Measurements from ENCODE around the gene CD48.
A peak's percentile ranks its signal among the peaks of the same experiment; 100 is the strongest.
"Not testable (repeated sequence)": the region's sequence is repeated elsewhere in the genome, so short reads cannot be mapped to it uniquely, and the experiment has no call there.

CD48 gene

DNA sequence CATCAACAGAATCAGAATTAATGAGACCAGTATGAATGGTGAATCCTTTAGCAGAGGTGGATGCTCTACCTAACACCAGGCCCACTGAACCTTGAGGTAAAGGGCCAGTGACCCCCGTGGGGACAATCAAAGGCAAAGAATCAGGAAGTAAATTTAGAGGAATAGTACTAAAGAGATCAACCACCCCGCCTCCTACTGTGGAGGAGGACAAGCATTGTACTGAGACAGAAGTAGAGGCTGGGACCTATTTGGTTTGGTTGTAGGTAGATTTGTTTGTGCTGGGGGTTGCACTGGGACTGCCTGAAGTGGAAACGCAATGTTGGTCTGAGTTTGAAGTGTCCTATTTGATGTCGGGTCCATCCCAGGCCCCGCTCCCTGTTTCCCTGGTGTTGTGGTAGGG lies 9.5 kb downstream of the CD48 start:
- Histone ChIP-seq H4K20me1 (ENCODE audit: insufficient read depth, low read length) (no peaks in the 10 kb centered on the region), H3K4me1 (ENCODE audit: insufficient read depth, low read length) (peaks cover 17% of the 10 kb centered on the region), H3K79me2 (ENCODE audit: insufficient read depth, low read length) (peaks cover 82% of the 10 kb centered on the region), H2AFZ (ENCODE audit: low read depth, low read length) (no peak overlapping the region), H3K27me3 (ENCODE audit: insufficient read depth, low read length, poor library complexity) (no peaks in the 10 kb centered on the region), H3K9ac (ENCODE audit: low read depth, low read length) (no peak overlapping the region), H3K9me3 (ENCODE audit: insufficient read depth, low read length, severe bottlenecking) (no peaks in the 10 kb centered on the region), H3K4me2 (ENCODE audit: insufficient read depth, low read length) (no peak overlapping the region), H3K27ac (ENCODE audit: low read length) (no peak overlapping the region), H3K36me3 (ENCODE audit: insufficient read depth, low read length) (peaks cover 21% of the 10 kb centered on the region), H3K4me3 (ENCODE audit: low read depth in 1 of 2, low read length in 2 of 2) (no peak overlapping the region)
- TF ChIP-seq, protein P1, sequence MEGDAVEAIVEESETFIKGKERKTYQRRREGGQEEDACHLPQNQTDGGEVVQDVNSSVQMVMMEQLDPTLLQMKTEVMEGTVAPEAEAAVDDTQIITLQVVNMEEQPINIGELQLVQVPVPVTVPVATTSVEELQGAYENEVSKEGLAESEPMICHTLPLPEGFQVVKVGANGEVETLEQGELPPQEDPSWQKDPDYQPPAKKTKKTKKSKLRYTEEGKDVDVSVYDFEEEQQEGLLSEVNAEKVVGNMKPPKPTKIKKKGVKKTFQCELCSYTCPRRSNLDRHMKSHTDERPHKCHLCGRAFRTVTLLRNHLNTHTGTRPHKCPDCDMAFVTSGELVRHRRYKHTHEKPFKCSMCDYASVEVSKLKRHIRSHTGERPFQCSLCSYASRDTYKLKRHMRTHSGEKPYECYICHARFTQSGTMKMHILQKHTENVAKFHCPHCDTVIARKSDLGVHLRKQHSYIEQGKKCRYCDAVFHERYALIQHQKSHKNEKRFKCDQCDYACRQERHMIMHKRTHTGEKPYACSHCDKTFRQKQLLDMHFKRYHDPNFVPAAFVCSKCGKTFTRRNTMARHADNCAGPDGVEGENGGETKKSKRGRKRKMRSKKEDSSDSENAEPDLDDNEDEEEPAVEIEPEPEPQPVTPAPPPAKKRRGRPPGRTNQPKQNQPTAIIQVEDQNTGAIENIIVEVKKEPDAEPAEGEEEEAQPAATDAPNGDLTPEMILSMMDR (IDR thresholded peaks at IDR 0.05; ENCODE audit: borderline replicate concordance, extremely low read depth, low read length, poor library complexity, severe bottlenecking), result no peak
- TF ChIP-seq EZH2 (IDR thresholded peaks at IDR 0.05; ENCODE audit: borderline replicate concordance, low read depth, low read length, severe bottlenecking), result no peak
- ATAC-seq (ENCODE audit: insufficient read depth, low read depth), result no peak
- no peak for DNase-seq

DNA sequence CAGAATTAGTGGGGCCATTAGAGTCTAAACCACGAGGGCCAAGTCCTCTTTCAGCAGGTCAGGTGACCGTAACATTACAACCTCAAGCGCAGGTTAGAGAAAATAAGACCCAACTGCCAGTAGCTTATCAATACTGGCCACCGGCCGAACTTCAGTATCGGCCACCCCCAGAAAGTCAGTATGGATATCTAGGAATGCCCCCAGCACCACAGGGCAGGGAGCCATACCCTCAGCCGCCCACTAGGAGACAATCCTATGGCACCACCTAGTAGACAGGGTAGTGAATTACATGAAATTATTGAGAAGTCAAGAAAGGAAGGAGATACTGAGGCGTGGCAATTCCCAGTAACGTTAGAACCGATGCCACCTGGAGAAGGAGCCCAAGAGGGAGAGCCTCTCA lies 19.2 kb downstream of the CD48 start:
- TF ChIP-seq, protein P1 (IDR thresholded peaks at IDR 0.05; ENCODE audit: borderline replicate concordance, extremely low read depth, low read length, poor library complexity, severe bottlenecking), result peak; percentile 43
- not testable (repeated sequence) for H4K20me1 ChIP-seq (ENCODE audit: insufficient read depth, low read length); H3K9ac ChIP-seq (ENCODE audit: low read depth, low read length); H3K27me3 ChIP-seq (ENCODE audit: insufficient read depth, low read length, poor library complexity); H3K9me3 ChIP-seq (ENCODE audit: insufficient read depth, low read length, severe bottlenecking); H2AFZ ChIP-seq (ENCODE audit: low read depth, low read length); H3K4me3 ChIP-seq (ENCODE audit: low read depth in 1 of 2, low read length in 2 of 2); H3K27ac ChIP-seq (ENCODE audit: low read length); H3K4me2 ChIP-seq (ENCODE audit: insufficient read depth, low read length); H3K4me1 ChIP-seq (ENCODE audit: insufficient read depth, low read length); ATAC-seq (ENCODE audit: insufficient read depth, low read depth); DNase-seq; H3K36me3 ChIP-seq (ENCODE audit: insufficient read depth, low read length)
- peaks cover 50% of the 10 kb centered on the region for H3K79me2 ChIP-seq (ENCODE audit: insufficient read depth, low read length)

DNA sequence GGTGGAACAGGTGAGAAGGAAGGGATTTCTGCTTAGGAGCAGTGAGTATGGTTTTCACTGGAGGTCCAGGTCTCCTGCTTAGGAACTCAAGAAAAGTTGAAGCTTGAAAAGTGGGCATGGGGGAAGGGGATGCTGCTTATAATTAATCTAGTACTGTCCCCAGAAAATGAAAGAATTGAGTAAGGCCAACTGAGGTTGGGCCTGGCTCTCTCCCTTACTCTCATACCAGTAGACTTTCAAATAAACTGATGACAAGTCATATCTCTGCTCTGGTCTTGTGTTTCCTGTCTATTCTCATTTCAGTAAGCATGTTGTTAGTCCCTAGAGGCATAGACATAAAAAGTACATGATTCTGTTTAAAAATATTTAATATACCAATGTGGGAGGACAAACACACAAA lies 26.4 kb downstream of the CD48 start:
- no peak for ATAC-seq (ENCODE audit: insufficient read depth, low read depth)
- no peak overlapping the region for H3K9ac ChIP-seq (ENCODE audit: low read depth, low read length)
- TF ChIP-seq, protein P1 (IDR thresholded peaks at IDR 0.05; ENCODE audit: borderline replicate concordance, extremely low read depth, low read length, poor library complexity, severe bottlenecking), result no peak
- TF ChIP-seq EZH2 (IDR thresholded peaks at IDR 0.05; ENCODE audit: borderline replicate concordance, low read depth, low read length, severe bottlenecking), result no peak
- no peak overlapping the region for H3K4me3 ChIP-seq (ENCODE audit: low read depth in 1 of 2, low read length in 2 of 2)
- H4K20me1 ChIP-seq (ENCODE audit: insufficient read depth, low read length), result no peaks in the 10 kb centered on the region
- no peak overlapping the region for H3K4me2 ChIP-seq (ENCODE audit: insufficient read depth, low read length)
- DNase-seq, result no peak
- peaks cover 39% of the 10 kb centered on the region for H3K79me2 ChIP-seq (ENCODE audit: insufficient read depth, low read length)
- no peaks in the 10 kb centered on the region for H3K9me3 ChIP-seq (ENCODE audit: insufficient read depth, low read length, severe bottlenecking)
- H3K4me1 ChIP-seq (ENCODE audit: insufficient read depth, low read length), result peaks cover 39% of the 10 kb centered on the region
- peak overlapping the region; percentile 13; the same call in 1 of the 2 replicates for H3K27ac ChIP-seq (ENCODE audit: low read length)
- H3K36me3 ChIP-seq (ENCODE audit: insufficient read depth, low read length), result peaks cover 45% of the 10 kb centered on the region
- no peak overlapping the region for H2AFZ ChIP-seq (ENCODE audit: low read depth, low read length)
- H3K27me3 ChIP-seq (ENCODE audit: insufficient read depth, low read length, poor library complexity), result no peaks in the 10 kb centered on the region

All from DND-41 (cell line).